HG02763 (cell line): ENCODE results near the gene BSCL2.
"Not testable (repeated sequence)": the region's sequence is repeated elsewhere in the genome, so short reads cannot be mapped to it uniquely, and the experiment has no call there.

Experiments
- ATAC-seq: cut with Tn5 transposase; IDR thresholded peaks from one replicate; pipeline ENCODE4 v1.9.1; 2021; ENCODE audit warnings: mild to moderate bottlenecking, moderate library complexity; ENCODE audit not compliant: unreplicated experiment

The BSCL2 gene

GRCh38 chr11:62707277-62707861 lies at the start of gene BSCL2, which contains the start of gene GNG3:
BSCL2 (minus strand) TSS chr11:62707424; CDS start chr11:62707195, 229 bp downstream.
GNG3 (plus strand) TSS chr11:62707676; CDS start chr11:62708296, 620 bp downstream.
- ATAC-seq, result no peak

GRCh38 chr11:62755086-62755615 lies 47.9 kb upstream of the BSCL2 start:
- ATAC-seq, result no peak

GRCh38 chr11:62753736-62754603 lies 46.7 kb upstream of the BSCL2 start, which contains the start of gene ZBTB3:
ZBTB3 (minus strand) TSS chr11:62754160; CDS start chr11:62753664, 496 bp downstream.
- peak; percentile 95 for ATAC-seq

GRCh38 chr11:62752994-62753735 lies 45.9 kb upstream of the BSCL2 start:
- ATAC-seq, result no peak

GRCh38 chr11:62752177-62752785 lies 45.1 kb upstream of the BSCL2 start:
- ATAC-seq, result no peak

- not testable (repeated sequence) for ATAC-seq
Observed at GRCh38 chr11:62749931-62750330, 42.7 kb upstream of the BSCL2 start.

GRCh38 chr11:62747475-62748160 lies 40.4 kb upstream of the BSCL2 start:
- no peak for ATAC-seq

- no peak for ATAC-seq
Observed at GRCh38 chr11:62737196-62737595, 30.0 kb upstream of the BSCL2 start.

GRCh38 chr11:62732830-62733229 lies 25.6 kb upstream of the BSCL2 start:
- no peak for ATAC-seq

GRCh38 chr11:62730076-62730475 lies 22.9 kb upstream of the BSCL2 start:
- ATAC-seq, result not testable (repeated sequence)

- no peak for ATAC-seq
Observed at GRCh38 chr11:62728171-62728988, 21.2 kb upstream of the BSCL2 start, which contains the start of gene TTC9C. TTC9C (plus strand) TSS chr11:62728486; CDS start chr11:62728849, 363 bp downstream.

- peak; percentile 55 for ATAC-seq
Observed at GRCh38 chr11:62727872-62728170, 20.6 kb upstream of the BSCL2 start.

- ATAC-seq, result peak; percentile 70
Observed at GRCh38 chr11:62727165-62727871, 20.1 kb upstream of the BSCL2 start, which contains the start of gene HNRNPUL2. HNRNPUL2 (minus strand) TSS chr11:62727457; CDS start chr11:62727156, 301 bp downstream.

- ATAC-seq, result no peak
Observed at GRCh38 chr11:62726915-62727164, 19.6 kb upstream of the BSCL2 start.

GRCh38 chr11:62726156-62726914 lies 19.1 kb upstream of the BSCL2 start:
- ATAC-seq, result no peak

- no peak for ATAC-seq
Observed at GRCh38 chr11:62725646-62726045, 18.4 kb upstream of the BSCL2 start.

- no peak for ATAC-seq
Observed at GRCh38 chr11:62724171-62724570, 16.9 kb upstream of the BSCL2 start.

GRCh38 chr11:62721994-62722393 lies 14.8 kb upstream of the BSCL2 start:
- no peak for ATAC-seq
